GM18526 (cell line): ENCODE results near the gene IPO9.

Experiments
- POLR2A ChIP-seq: IDR thresholded peaks from 3 replicates; pipeline ENCODE4 v1.6.1; 2011; ENCODE audit not compliant: insufficient read length; ENCODE audit errors: extremely low read depth

IPO9 gene

DNA sequence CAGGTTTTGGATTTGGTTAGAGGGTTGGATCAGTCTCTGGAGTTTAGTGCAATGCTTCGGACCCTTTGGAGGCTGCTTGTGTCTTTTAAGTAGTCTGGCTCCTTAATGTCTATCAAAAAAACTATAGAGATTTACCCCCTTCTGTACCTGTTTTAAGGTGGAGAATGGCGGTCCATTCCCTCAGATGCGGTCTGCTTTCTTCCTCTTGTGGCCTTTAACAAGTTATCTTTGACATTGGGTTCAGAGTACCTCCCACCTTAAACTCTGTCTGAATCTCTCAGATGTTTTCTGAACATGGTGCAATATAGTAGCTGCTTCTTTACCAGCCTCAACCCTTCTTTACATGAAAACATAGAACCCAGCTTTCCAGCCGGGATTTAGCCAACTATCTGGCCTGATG lies 2.4 kb downstream of the IPO9 start:
- TF ChIP-seq POLR2A, result no peak

DNA sequence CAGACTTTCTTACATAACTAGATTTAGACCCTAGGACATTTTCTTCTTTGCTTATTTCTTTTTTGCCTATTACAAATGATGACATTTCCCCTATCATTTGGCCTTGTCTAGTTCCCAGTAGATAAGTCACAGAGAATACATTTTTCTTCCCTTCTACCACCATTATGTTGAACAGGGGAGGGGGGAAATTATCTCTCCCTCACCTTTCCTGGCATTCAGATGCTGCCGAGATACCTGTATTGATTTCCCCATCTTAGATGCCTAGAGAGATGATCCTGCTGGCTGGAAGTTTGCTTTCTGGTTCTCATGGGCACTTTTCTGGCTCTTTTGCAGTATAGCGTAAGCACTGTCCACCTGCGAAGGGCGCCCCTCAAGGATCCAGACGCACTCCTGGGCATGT lies 5.7 kb downstream of the IPO9 start:
- no peak for TF ChIP-seq POLR2A

DNA sequence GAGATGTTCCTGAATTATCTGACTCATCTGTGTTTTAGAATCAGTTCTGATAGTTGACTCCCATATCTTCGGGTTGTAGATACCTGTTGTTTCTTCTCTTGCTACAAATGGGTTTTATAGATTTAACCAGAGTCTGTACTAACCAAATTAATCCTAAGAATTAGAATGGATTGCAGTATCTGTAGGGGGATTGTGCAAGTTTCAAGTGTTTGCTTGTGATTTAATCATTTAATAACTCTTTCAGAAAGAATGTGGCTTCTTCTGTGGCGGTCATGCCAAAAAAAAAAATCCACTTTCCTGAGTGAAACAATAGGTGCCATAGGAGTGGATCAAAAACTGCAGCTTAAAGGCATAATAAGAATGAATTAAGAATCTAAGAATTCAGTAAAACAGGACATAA lies 9.4 kb downstream of the IPO9 start:
- TF ChIP-seq POLR2A, result no peak

DNA sequence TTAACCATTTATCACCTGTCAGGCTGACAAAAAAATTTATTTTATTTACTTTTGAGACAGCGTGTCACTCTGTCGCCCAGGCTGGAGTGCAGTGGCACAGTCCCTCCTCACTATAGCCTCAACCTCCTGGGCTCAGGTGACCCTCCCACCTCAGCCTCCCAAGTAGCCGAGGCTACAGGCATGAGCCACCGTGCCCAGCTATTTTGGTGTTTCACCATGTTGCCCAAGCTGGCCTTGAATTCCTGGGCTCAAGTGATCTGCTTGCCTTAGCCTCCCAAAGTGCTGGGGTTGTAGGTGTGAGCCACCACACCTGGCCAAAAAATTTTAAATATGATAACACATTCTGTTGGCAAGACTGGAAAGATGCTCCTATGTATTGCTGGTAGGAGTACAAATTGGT lies 11.1 kb downstream of the IPO9 start:
- TF ChIP-seq POLR2A, result no peak

DNA sequence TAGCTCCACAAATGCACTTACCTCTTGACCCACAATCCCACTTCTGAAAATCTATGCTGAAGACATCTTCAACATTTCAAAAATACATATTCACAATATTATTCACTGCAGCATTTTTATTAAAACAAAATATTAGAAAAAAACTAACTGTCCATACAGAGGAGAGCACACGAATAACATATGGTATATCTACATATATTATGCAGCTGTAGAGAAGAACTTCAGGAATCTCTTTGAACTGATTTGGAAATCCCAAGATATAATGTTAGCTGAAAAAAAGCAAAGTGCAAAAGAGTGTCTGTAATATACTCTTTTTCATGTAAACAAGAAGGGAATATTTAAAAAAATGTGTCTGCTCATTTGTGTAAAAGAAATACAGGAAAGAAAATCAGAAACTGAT lies 11.5 kb downstream of the IPO9 start:
- no peak for TF ChIP-seq POLR2A

DNA sequence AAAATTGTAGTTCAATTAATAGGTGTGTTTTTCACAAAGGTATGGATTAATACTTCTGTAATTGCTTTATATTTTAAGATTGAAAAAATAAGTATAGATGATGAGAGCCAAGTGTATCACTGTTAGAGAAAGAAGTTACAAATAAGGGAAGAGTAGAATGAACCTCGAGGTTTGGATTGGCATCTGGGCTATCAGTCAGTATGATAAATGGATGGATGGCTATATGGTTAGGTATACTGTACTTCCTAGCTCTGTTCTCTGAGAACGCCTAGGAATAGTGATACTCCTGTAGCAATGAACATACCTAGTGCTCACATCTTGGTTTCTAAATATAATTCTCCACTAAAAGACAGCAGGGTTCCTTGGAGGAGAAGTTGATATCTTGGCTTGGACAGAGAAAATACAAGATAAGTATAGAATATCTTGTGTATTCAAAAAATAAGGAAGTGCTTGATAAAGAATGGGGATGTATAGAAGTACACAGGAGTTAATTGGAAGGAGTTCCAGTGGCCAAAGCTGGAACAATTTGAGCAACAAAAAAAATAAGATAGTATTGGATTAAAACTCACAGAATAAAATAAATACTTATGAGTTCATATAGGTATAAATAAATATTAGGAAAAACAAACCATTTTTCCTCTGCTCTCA lies 12.4 kb downstream of the IPO9 start:
- TF ChIP-seq POLR2A, result no peak

DNA sequence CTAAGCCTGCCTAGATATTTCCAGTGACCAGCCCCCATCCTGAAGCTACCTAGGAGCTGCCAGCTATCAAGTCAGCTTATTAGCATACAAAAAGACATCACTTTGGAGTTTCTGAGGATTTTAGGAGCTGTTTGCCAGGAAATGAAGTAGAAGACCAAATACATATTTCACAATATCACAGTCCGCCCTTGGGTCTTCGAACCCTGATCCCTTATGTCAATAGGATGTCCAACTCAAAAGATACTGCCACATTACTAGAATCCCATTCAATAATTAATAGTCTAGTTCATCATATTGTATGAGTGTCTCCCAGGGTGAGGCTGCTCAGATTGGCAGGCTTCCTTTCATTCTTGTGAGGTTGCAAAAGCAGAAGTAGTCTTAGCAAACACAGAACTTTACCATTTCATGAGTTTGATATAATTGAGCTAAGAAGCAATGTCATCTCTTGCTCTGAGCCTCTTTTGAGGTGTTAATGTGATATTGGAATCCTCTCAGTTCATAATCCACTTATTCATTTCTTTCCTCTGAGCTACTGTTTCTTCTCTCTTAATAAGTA lies 13.6 kb downstream of the IPO9 start:
- TF ChIP-seq POLR2A, result no peak

DNA sequence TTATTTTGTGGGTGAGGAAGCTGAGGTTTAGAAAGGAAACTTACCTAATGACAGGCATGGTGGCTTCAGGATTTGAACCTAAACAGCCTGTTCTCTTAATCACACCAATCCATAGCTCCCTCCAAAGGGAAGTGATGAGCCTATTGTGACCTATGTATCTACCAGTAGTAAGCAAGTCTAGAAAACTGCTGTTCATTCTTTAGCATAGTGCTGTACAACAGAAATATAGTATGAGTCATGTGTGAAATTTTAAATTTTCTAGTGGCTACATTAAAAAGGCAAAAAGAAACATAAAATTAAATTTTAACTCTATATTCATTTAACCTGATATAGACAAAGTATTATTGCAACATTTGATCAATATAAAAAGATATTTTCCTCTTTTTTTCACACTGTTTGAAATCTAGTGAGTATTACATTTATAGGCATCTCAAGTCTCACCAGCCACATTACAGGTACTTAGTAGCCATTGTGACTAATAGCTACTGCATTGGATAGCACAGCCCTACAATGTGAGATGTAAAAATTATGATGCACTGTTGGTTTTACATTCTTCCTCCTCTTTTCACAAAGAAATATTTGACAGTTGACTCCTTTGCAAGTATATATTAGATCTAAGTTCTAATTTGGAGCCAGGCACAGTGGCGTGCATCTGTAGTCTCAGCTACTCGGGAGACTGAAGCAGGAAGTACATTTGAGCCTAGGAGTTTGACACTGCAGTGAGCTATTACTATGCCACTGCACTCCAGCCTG lies 16.6 kb downstream of the IPO9 start:
- TF ChIP-seq POLR2A, result no peak

DNA sequence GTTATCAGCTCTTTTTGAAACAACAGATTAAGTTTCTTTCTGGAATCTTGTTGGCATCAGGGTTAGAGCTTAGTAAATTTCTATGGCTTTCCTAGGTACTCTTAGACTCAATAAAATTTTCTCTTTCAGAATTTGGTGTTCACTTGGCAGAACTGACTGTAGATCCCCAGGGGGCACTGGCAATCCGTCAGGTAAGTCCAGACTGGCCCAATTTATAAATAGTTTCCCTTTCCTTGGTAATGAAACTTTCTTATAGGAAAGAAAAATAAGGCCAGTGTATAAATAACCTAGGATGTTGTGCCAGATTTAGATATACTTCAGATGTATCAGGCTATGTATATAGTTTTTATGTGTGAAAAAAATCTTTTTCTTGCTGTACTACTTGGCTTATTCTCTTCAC lies 18.2 kb downstream of the IPO9 start:
- no peak for TF ChIP-seq POLR2A

DNA sequence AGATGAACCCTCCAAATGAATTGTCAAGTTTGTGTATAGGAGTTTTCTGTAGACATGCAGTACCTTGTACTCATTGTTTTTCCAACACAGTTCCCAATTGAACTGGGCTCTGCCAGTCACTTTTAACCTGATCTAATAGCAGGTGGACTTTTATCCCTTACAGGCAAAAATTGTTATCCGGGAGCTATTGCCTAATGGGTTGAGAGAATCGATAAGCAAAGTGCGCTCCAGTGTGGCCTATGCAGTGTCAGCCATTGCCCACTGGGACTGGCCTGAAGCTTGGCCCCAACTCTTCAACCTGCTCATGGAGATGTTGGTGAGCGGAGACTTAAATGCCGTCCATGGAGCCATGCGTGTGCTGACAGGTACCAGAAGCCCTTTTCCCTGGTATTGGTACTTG lies 19.3 kb downstream of the IPO9 start:
- no peak for TF ChIP-seq POLR2A

DNA sequence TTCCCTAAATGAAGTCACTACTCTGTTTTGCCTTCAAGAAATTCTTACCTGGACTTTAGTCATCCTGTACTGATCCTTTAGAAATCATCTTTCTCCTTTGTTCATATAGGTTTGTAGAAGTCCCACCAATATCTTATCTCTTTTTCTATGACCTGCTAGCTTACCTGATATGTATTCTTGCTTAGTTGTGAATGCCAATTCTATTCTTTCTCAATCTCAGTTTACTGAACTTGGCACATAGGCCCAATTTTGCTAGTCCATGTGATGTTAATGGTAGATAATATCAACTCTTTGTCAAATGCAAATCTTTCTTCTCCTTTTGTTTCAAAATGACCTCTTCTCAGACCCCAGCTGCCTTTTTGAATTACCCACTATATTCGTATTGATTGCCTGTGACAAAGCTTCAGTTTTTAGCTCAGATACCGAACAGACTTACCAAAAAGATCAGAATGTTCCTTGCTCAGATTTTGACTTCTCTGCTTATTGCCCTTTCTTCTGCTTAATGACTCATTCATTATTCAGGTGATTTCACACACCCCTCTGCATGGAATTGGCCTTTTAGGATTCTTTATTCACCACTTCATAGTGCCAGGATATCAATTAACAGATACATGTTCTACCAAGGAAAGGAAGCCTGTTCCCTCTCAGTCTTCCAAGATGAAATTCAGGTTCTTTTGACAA lies 20.6 kb downstream of the IPO9 start:
- TF ChIP-seq POLR2A, result no peak

DNA sequence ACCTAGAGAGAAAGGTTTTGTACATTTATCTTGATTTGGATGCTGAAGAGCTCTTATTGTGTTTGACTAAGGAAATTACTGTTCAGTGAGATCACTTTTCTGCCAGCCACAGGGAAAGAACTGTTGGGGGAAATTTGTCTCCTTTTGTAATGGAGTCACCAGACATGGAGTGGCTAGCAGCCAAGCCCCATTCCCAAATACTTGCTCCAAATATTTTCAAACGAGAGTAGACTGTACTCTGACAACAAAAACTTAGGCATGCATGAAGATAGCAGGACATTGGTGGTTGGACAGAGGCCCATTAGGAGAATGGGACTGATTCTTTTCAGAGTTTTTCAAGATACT lies 21.1 kb downstream of the IPO9 start:
- no peak for TF ChIP-seq POLR2A

DNA sequence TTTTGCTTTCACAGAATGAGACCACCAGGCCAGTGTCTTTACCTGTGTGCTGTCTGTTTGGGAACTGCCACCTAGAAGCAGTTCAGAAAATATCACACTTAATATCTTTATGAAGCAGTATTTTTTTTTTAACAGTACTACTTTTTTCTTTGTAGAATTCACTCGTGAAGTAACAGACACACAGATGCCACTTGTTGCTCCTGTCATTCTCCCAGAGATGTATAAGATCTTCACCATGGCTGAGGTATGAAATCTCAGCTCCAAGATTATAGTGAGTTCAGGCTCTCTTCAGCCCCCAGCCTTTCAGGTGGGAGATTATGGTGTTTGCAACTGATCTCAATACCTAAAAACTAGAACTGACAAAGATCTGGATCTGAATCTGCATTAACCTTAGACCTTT lies 23.0 kb downstream of the IPO9 start:
- no peak for TF ChIP-seq POLR2A

DNA sequence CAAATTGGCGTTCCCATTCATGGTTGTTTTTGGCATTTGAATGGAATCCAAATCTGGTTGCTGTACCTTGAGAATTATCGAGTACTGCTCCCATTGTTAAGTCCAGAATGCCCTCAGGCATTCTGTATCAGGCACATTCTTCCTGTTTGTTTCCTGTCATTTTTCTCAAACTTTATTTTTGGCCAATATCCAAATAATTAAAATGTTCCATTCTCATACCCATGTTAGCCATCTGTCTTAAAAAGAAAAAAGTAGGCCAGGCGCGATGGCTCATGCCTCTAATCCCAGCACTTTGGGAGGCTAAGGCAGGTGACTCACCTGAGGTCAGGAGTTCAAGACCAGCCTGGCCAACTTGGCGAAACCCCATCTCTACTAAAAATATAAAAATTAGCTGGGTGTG lies 30.5 kb downstream of the IPO9 start:
- TF ChIP-seq POLR2A, result no peak

DNA sequence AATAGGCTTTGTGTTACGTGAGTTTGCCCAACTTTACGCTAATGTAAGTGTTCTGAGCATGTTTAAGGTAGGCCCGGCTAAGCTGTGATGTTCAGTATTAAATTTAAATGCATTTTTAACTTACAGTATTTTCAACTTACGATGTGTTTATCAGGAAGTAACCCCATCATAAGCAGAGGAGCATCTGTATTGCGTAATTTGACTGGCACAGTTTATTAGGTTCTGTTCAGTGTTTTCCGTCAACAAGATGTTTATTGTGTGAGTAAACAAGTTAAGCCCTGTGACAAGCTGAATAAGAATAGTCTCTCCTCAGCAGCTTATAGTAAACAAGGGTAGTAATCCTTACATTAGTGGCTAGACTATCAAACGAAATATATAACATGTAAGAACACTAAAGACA lies 32.5 kb downstream of the IPO9 start:
- no peak for TF ChIP-seq POLR2A

DNA sequence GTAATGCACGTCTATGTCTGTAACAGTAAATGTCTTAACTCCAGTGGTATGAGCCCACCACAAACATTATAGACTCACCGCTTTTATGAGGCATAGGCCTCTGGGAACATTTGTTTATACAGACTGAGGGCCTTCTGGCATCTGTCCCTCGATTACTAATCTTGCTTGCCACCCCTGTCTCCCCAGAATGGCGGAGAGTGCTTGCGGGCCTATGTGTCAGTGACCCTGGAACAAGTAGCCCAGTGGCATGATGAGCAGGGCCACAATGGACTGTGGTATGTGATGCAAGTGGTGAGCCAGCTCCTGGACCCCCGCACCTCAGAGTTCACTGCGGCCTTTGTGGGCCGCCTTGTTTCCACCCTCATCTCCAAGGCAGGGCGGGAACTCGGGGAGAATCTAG lies 41.4 kb downstream of the IPO9 start:
- TF ChIP-seq POLR2A, result no peak
